HG03432 (cell line): ENCODE data around the gene ZNF329.
"Not testable (repeated sequence)": the region's sequence is repeated elsewhere in the genome, so short reads cannot be mapped to it uniquely, and the experiment has no call there.

Source experiments
- ATAC-seq: cut with Tn5 transposase; IDR thresholded peaks from one replicate; pipeline ENCODE4 v1.9.1; 2021; ENCODE audit warnings: mild to moderate bottlenecking, moderate library complexity; ENCODE audit not compliant: unreplicated experiment

Gene ZNF329

GRCh38 chr19:58150328-58150921, at the start of gene ZNF329:
TSS of gene ZNF329 (minus strand) at chr19:58150789. CDS start at chr19:58129503, 21,286 bp downstream.
- ATAC-seq = peak; percentile 74

DNA sequence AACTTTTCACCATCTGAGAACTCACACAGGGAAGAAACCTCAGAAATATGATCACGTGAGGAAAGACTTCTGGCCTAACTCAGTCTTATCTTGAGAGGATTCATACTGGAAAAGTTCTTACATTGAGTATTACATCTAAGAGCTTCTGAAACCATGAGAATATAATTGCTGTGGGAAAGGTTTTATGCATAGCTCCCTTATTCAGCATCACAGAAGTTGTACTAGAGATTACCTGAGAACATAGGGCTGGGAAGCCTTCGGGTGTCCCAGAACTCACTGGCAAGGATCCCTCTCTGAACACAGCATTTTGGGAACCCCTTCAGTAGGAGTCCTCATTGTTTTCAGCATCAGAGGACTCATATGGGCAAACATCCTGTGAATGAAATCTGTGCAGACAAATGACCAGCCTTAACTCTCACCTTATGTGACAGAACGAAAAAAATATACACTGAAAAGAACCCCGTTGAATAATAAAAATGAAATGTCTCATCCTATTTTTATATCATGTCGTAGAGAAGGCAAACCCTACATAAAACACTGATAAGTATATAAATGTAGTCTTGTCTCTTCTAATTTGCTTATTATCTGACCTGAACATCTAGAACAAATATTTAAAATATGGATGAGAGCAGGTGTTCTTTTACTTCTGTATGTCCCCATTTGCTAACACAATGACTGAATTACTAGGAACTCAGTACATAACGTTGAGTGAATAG, 46.5 kb upstream of the ZNF329 start:
- ATAC-seq = no peak

- ATAC-seq = no peak
Observed at GRCh38 chr19:58183817-58184215, 33.2 kb upstream of the ZNF329 start.

- peak; percentile 95 for ATAC-seq
Observed at GRCh38 chr19:58182989-58183816, 32.6 kb upstream of the ZNF329 start, which contains the start of gene ZNF274. TSS of gene ZNF274 (plus strand) at chr19:58183061. CDS start at chr19:58183966, 905 bp downstream.

DNA sequence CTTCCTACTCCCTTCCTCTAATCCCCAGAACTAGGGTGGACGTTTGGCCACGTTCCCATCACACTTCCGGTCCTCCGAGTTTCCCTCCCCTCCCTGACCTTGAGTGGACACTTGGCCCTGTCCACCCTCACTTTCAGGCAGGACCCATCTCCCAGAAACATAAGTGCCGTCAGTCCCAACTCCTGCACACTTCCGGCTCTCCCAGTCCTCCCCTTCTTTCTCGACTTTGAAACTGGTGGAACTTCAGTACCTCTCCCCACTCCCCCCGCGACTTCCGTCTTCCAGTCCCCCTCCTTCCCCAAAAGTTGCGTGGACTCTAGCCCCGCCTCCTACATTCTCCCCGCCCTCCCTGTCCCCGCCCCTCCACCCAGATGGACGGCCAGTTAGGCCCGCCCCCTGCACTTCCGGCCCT, 32.0 kb upstream of the ZNF329 start:
- ATAC-seq = no peak

- ATAC-seq = no peak
Observed at GRCh38 chr19:58181902-58182576, 31.4 kb upstream of the ZNF329 start.

GRCh38 chr19:58170860-58171259, 20.3 kb upstream of the ZNF329 start:
- no peak for ATAC-seq

GRCh38 chr19:58166708-58167280, 16.2 kb upstream of the ZNF329 start:
- ATAC-seq = no peak

- no peak for ATAC-seq
Observed at GRCh38 chr19:58166268-58166667, 15.7 kb upstream of the ZNF329 start.

DNA sequence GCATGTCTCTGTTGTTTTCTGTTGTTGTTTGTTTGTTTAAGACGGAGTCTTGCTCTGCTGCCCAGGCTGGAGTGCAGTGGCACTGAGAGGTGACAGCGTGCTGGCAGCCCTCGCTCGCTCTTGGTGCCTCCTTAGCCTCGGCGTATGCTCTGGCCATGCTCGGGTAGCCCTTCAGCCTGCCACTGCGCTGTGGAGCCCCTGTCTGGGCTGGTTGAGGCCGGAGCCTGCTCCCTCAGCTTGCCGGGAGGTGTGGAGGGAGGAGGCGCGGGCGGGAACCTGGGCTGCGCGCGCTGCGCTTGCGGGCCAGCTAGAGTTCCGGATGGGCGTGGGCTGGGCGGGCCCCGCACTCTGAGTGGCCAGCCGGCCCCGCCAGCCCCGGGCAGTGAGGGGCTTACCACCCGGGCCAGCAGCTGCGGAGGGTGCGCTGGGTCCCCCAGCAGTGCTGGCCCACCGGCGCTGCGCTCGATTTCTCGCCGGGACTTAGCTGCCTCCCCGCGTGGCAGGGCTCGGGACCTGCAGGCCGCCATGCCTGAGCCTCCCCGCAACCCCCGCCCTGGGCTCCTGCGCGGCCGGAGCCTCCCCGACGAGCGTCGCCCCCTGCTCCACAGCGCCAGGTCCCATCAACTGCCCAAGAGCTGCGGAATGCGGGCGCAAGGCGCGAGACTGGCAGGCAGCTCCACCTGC, 6.6 kb upstream of the ZNF329 start:
- ATAC-seq = no peak

GRCh38 chr19:58154679-58155648, 4.4 kb upstream of the ZNF329 start:
- ATAC-seq = peak; percentile 77

DNA sequence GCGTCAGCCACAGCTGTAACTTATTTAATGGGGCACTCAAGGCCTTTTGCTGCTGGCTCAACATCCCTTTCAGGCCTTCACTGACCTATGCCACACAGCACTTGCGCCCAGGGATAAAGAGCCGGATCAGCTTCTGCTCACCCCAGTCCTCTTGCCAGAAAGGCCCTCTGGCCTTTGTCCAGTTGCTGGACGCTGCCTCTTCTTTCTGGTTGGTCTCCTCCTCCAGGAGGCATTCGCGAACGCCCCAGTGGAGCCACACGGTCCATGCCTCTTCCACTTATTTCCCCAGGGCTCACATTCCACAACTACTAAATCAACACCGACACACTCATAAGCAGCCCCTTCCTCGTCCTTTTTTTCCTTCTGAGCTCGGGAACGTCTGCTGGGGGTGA, 3.7 kb upstream of the ZNF329 start:
- no peak for ATAC-seq

GRCh38 chr19:58153386-58153785, 2.8 kb upstream of the ZNF329 start:
- no peak for ATAC-seq

- ATAC-seq = not testable (repeated sequence)
Observed at GRCh38 chr19:58147475-58147874, 3.1 kb downstream of the ZNF329 start.

GRCh38 chr19:58145849-58146248, 4.7 kb downstream of the ZNF329 start:
- no peak for ATAC-seq

- ATAC-seq = no peak
Observed at GRCh38 chr19:58134244-58134643, 16.3 kb downstream of the ZNF329 start.

- no peak for ATAC-seq
Observed at GRCh38 chr19:58129284-58129683, 21.3 kb downstream of the ZNF329 start.

GRCh38 chr19:58128041-58128685, 22.4 kb downstream of the ZNF329 start:
- no peak for ATAC-seq
